NB4 (cell line): ENCODE measurements around the gene BSG.
"Not testable (repeated sequence)": the region's sequence is repeated elsewhere in the genome, so short reads cannot be mapped to it uniquely, and the experiment has no call there.

Experiments used
- MYC ChIP-seq: IDR thresholded peaks from 2 replicates; pipeline ENCODE4 v1.6.1; 2011; ENCODE audit warnings: low read depth, low read length
- POLR2A ChIP-seq: IDR thresholded peaks from 2 replicates; pipeline ENCODE4 v1.6.1; 2011; ENCODE audit warnings: mild to moderate bottlenecking; ENCODE audit not compliant: insufficient read length; ENCODE audit errors: extremely low read depth
- TF ChIP-seq, protein P1 (sequence below): IDR thresholded peaks from one replicate; pipeline ENCODE4 v1.5.1; 2012; ENCODE audit warnings: low read depth, low read length
- TF ChIP-seq, protein P2 (sequence below): IDR thresholded peaks from 2 replicates; pipeline ENCODE4 v1.6.1; 2011; ENCODE audit warnings: low read depth, low read length

DNA sequence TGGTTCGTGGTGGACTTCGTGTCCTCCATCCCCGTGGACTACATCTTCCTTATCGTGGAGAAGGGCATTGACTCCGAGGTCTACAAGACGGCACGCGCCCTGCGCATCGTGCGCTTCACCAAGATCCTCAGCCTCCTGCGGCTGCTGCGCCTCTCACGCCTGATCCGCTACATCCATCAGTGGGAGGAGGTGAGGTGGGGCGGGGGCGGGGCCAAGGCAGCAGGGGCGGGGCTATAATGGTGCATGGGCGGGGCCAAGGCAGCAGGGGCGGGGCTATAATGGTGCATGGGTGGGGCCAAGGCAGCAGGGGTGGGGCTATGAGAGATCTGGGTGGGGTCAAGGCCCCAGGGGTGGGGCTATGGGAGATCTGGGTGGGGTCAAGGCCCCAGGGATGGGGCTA is 31.4 kb downstream of the BSG start:
- TF ChIP-seq, protein P1, sequence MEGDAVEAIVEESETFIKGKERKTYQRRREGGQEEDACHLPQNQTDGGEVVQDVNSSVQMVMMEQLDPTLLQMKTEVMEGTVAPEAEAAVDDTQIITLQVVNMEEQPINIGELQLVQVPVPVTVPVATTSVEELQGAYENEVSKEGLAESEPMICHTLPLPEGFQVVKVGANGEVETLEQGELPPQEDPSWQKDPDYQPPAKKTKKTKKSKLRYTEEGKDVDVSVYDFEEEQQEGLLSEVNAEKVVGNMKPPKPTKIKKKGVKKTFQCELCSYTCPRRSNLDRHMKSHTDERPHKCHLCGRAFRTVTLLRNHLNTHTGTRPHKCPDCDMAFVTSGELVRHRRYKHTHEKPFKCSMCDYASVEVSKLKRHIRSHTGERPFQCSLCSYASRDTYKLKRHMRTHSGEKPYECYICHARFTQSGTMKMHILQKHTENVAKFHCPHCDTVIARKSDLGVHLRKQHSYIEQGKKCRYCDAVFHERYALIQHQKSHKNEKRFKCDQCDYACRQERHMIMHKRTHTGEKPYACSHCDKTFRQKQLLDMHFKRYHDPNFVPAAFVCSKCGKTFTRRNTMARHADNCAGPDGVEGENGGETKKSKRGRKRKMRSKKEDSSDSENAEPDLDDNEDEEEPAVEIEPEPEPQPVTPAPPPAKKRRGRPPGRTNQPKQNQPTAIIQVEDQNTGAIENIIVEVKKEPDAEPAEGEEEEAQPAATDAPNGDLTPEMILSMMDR, result not testable (repeated sequence)
- not testable (repeated sequence) for TF ChIP-seq POLR2A, MYC
- TF ChIP-seq, protein P2, sequence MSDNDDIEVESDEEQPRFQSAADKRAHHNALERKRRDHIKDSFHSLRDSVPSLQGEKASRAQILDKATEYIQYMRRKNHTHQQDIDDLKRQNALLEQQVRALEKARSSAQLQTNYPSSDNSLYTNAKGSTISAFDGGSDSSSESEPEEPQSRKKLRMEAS, result not testable (repeated sequence)
